ENCODE measurements around the gene FAM184B. TPM values are rescaled to one million over a fixed set of nuclear protein-coding genes. Genes with fewer than 3 reads are reported as not detected.

Gene FAM184B
- total and polyA plus RNA-seq, 2 of the 4 experiments (the other 2 are of a cell fraction), result 0.07 to 0.18 TPM

DNA sequence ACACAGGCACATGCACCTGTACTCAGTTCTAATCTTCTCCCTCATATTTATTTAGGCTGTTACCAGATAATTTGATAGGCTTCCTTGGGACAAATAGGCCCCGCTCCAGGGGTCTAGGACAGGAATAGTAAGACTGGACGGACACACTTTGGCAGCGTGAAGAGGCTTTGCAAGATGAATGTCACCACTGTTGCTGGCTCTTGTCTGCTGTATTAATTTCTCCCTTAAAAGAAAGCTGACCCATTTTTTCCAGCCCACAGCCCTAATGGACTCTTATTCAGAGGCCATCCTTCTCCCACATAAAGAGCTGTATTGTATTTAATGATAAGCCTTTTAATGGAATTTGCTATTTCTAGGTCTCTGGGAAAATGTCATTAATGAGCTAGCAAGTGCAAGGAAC, 18.0 kb downstream of the FAM184B start:
- H2BK20ac ChIP-seq (ENCODE audit: low read depth, low read length), result no peak overlapping the region
- H3K9me1 ChIP-seq (ENCODE audit: insufficient read depth, low read length), result no peaks in the 10 kb centered on the region
- BruUV-seq (replicated peaks), result no TSS peak
- H4K5ac ChIP-seq (ENCODE audit: low read depth, low read length), result no peak overlapping the region
- H3K4me2 ChIP-seq (ENCODE audit: low read depth, low read length), result no peak overlapping the region
- intact Hi-C loops (cut with micrococcal nuclease), result no loop called here
- H3K4ac ChIP-seq (ENCODE audit: low read depth, low read length), result no peak overlapping the region
- H3K56ac ChIP-seq (ENCODE audit: extremely low read depth, insufficient read depth, low read length), result no peak overlapping the region
- H2BK15ac ChIP-seq (ENCODE audit: low read depth, low read length), result no peak overlapping the region
- in situ Hi-C loops (cut with MboI; ENCODE audit: low sequenced_read_pairs), result no loop called here
- no peaks in the 10 kb centered on the region for H3K9me3 ChIP-seq (ENCODE audit: control insufficient read depth, insufficient read depth, low read length)
- H3K14ac ChIP-seq (replicated peaks; ENCODE audit: low read depth, low read length), result no peak overlapping the region
- no peak overlapping the region for H2AFZ ChIP-seq (replicated peaks; ENCODE audit: low read length, poor library complexity)
- H3K27me3 ChIP-seq (ENCODE audit: control insufficient read depth, insufficient read depth, low read length), result peaks cover 2% of the 10 kb centered on the region; the same call in 1 of the 2 replicates
- ATAC-seq (ENCODE audit: low read depth) (no peak), DNase-seq (no peak)
- no peaks in the 10 kb centered on the region for H3K79me1 ChIP-seq (ENCODE audit: low read depth in 1 of 2, low read length in 2 of 2)
- H3K9ac ChIP-seq (ENCODE audit: low read depth, low read length), result no peak overlapping the region
- H4K91ac ChIP-seq (ENCODE audit: insufficient read depth, low read depth, low read length), result no peak overlapping the region
- dilution Hi-C loops (cut with HindIII; ENCODE audit: low sequenced_read_pairs, unreplicated experiment), result no loop called here
- no peak overlapping the region for H2AK9ac ChIP-seq (replicated peaks; ENCODE audit: low read depth, low read length, poor library complexity)
- ChIA-PET POLR2A (ENCODE audit: unreplicated experiment) (no interaction called here), CTCF (no interaction called here)
- H2AK5ac ChIP-seq (ENCODE audit: low read depth, low read length), result no peak overlapping the region
- no peak for TF ChIP-seq CEBPB (IDR thresholded peaks at IDR 0.05; ENCODE audit: low read depth, low read length)
- TF ChIP-seq POLR2A (IDR thresholded peaks at IDR 0.05; ENCODE audit: low read depth, low read length), result no peak
- no peak for TF ChIP-seq RCOR1 (IDR thresholded peaks at IDR 0.05; ENCODE audit: insufficient replicate concordance, low read length)
- no peak for TF ChIP-seq RFX5 (IDR thresholded peaks at IDR 0.05; ENCODE audit: low read depth, low read length)
- TF ChIP-seq BHLHE40 (IDR thresholded peaks at IDR 0.05; ENCODE audit: low read depth, low read length), result no peak
- TF ChIP-seq MXI1 (IDR thresholded peaks at IDR 0.05; ENCODE audit: borderline replicate concordance, low read depth, low read length), result no peak
- no peak for TF ChIP-seq NFE2L2 (IDR thresholded peaks at IDR 0.05; ENCODE audit: low read depth, low read length)
- H4K20me1 ChIP-seq (ENCODE audit: insufficient read depth, low read length), result no peaks in the 10 kb centered on the region
- no peak overlapping the region for H3K4me3 ChIP-seq (ENCODE audit: insufficient read depth, low read depth, low read length)
- 70% methylated on average over 2 of the region's 3 CpGs; no CpG with 5 or more reads in 1 of the 2 experiments for WGBS, 2 experiments (ENCODE audit: extremely low coverage in 2 of 2, insufficient read length in 1 of 2)
- H2BK120ac ChIP-seq (ENCODE audit: low read depth, low read length), result no peak overlapping the region
- no peak overlapping the region for H3K23ac ChIP-seq (ENCODE audit: low read depth, low read length)
- no peak overlapping the region for H3K27ac ChIP-seq (ENCODE audit: insufficient read depth, low read length)
- H3K18ac ChIP-seq (ENCODE audit: low read depth, low read length), result no peak overlapping the region
- H2BK5ac ChIP-seq (ENCODE audit: low read depth, low read length, poor library complexity, severe bottlenecking), result no peak overlapping the region
- no peaks in the 10 kb centered on the region for H3K36me3 ChIP-seq (ENCODE audit: control insufficient read depth, insufficient read depth, low read length)
- H4K8ac ChIP-seq (ENCODE audit: low read depth in 2 of 2, low read length in 2 of 2), result no peak overlapping the region
- no peaks in the 10 kb centered on the region for H3K4me1 ChIP-seq (ENCODE audit: control insufficient read depth, insufficient read depth, low read length)
